Activated T-helper 1 cell treated with Interleukin-2 at 50 U/mL for 16 hours (primary cell): ENCODE results near the gene ABCA2.
A peak's percentile ranks its signal among the peaks of the same experiment; 100 is the strongest.

ENCODE experiments used
- DNase-seq: peaks from one replicate; pipeline ENCODE4 v3.0.0-alpha.2; 2020; ENCODE audit warnings: low read depth

Gene ABCA2

GRCh38 chr9:137027369-137028262 lies at the start of gene ABCA2:
ABCA2 (minus strand) TSS chr9:137028237; CDS start chr9:137028140, 97 bp downstream.
- DNase-seq = no peak

- DNase-seq = peak; percentile 19
Observed at GRCh38 chr9:137077010-137077747, 49.1 kb upstream of the ABCA2 start, which contains the start of gene UAP1L1. UAP1L1 (plus strand) TSS chr9:137077517; CDS start chr9:137077533, 16 bp downstream.

DNA sequence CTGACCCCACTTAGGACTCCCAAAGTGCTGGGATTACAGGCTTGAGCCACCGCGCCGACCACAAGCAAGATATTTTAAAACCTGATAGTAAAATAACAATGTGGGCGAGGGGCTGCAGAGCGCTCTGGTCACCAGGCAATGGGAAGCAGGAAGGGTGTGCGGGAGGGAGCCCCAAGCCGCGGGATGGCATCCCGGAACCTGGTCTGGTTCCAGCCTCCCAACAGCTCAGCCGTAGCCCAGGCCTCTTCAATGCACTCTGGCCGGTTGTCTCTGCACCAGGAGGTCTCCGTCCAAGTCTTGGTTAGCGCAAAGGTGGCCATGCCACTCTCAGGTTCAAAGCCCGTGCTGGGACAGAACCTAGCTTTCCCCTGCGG lies 48.6 kb upstream of the ABCA2 start:
- no peak for DNase-seq

- no peak for DNase-seq
Observed at GRCh38 chr9:137075275-137075775, 47.3 kb upstream of the ABCA2 start.

DNA sequence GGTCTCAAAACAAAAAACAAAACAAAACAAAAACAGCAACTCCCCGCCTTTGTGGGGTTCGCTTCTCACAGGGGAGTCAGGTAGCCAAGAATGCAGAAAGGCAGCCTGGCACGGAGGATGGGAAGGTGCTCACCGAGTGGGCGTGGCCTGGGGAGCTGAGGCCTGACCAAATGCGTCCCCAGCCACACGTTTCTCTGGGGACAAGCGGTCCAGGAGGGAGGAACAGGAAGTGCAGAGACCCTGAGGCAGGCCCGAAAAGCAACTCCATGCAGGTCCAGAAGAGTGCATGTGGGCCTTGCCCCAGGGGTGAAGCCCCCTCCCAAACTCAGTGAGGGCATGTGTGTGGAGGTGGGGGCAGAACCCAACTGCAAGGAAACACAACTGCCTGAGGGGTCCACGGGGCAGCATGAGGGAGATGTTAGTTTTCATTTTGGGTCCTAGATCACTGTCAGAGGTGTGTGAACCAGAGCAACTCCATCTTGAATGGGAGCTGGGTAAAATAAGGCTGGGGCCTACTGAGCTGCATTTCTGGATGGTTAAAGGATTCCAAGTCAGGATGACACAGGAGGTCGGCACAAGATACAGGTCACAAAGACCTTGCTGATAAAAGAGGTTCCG lies 46.7 kb upstream of the ABCA2 start:
- no peak for DNase-seq

DNA sequence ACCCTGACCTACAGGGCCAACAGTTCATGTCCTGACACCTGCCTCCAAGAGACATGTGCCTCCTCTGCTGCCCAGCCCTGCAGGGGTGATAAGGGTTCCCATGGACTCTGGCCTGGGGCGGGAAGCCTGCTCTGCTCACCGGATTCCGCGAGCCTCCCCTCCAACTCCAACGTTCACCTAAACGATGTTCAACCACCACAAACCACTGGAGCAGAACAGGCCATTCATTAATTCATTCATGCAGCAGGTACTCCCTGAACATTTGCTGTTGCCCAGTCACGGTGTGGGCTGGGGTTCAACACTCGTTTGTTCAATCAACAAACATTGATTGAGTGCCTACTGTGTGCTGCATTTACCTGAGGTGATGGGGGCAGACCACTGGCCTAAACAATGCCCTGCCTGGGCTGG lies 46.0 kb upstream of the ABCA2 start:
- DNase-seq = no peak

DNA sequence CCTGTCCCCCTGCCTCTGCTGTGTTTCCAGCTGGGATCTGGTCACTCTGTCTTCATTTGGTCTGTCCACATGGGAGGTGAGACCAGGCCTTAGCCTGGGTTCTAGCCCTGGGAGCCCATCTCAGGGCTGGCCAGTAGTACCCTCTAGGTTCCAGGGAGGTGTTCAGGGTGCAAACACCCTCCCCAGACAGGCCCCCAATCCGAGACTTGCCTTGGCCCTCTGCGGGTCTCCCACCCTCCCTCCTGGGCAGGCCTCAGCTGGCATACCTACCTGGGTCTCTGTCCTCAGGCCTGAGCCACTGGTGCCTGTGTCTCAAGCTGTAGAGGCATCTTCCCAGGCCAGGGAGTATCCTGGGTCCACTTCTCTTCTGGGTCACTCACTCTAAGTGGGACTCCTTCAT lies 43.2 kb upstream of the ABCA2 start:
- DNase-seq = no peak

- no peak for DNase-seq
Observed at GRCh38 chr9:137070906-137071275, 42.9 kb upstream of the ABCA2 start.

GRCh38 chr9:137070201-137070905 lies 42.3 kb upstream of the ABCA2 start, which contains the start of gene SAPCD2:
SAPCD2 (minus strand) TSS chr9:137070557; CDS start chr9:137070460, 97 bp downstream.
- DNase-seq = peak; percentile 74

GRCh38 chr9:137069508-137070091 lies 41.6 kb upstream of the ABCA2 start:
- DNase-seq = no peak

DNA sequence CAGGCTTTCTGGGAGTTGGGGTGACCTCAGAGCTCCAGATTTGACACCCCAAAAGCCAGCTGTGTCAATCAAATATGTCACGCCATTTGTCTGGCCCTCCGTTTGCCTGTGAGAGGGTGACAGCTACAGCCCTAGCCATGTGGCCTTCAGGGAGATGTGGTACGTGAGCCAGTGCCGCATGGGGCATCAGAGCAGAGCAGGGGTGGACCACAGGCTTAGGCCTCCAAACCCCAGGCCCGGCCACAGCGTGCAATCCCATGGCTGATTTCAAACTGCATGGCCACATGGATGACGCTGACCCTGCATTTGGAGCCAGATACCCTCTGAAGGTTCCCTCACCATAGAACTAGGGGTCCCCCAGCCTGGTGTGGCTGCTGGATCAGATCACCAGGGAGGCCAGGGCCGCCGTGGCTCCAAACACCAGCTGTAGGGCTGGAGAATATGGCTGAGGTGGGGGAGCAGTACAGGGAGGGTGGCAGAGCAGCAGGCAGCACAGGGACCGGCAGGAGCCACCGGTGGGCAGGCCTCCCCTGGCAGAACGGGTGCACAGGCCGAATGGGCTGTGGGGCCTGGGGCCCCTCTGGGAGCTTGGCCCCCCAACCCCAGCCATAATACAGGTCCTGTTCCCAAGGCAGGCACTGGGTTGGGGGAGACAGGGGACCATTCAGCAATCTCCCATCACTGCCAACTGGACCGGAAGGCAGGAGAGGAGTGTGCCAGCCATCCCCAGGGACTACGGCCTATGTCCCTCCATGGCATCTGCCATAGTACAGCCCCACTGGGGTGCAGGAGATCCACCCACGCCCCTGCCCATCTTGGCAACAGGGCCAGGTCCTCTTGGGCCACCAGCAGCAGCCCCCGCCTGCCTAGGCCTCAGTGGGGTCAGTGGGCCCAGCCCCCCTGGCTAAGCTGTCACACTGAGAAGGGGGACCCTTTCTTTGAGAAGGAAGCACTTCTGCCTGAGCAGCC lies 40.8 kb upstream of the ABCA2 start:
- no peak for DNase-seq

DNA sequence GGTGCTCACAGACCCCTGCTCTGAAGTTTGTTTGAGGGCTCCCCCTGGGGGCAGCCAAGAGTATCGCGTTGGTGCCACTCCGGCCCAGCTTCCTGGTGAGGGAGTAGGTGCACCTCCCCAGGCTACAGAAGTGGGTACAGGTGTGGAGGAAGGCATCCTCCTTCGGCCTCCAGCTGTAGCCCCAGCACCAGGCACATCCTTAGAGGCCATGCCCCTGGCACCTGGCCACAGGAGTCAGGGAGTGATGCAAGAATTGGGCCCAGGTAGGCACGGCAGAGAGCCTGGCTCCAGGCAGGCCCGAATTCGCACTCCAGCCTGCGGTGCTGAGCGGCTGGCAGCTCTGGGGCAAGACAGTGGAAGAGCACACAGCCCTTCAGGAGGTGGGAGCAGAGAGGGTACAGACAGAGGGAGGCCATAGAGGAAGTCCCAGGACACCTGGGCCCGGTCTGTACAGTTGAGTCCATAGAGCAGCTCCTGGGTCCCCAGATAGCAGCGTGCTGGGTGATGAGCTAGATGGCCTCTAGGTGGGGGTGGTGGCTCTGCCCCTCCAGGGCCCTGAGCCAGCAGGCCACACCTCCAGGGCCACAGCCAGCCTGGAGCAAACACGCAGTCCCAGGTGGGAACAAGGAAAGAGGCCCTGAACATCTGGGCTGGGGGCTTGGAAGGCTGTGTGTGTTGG lies 40.0 kb upstream of the ABCA2 start:
- DNase-seq = peak; percentile 71

DNA sequence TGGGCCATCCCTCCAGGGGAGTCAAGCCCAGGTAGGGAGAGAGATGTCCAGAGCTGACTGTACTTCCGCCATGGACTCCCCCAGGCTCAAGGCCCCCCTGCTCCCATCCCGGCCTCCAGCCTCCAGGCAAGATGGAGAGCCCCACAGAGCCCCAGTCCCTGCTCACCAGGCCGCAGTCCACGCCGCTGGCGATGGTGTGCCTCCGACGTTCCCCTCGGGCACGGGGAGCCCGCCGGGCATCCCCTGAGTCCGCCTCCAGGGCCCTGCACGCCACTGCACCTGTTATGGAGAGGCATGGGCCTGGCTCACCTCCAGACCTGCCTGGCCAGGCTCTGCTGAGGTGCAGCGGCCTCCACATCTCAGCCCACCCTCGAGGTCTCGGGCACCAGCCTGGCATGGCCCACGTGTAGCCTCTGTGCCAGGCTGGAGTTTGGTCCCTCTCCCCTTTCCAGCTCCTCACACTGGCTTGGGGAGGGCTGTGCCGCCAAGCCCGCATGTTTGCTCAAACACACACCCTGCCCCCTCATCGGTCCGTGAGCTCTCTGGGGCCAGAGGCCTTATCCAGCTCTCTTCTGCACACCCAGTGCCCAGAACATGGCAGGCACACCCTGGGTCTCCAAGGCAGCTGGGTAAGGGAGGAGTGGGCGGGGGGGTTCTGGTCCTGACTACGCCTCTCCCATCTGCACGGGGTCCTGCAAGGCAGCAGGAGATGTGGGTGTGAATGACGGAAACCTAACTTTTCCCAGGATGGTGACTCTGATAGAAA lies 38.2 kb upstream of the ABCA2 start:
- no peak for DNase-seq

DNA sequence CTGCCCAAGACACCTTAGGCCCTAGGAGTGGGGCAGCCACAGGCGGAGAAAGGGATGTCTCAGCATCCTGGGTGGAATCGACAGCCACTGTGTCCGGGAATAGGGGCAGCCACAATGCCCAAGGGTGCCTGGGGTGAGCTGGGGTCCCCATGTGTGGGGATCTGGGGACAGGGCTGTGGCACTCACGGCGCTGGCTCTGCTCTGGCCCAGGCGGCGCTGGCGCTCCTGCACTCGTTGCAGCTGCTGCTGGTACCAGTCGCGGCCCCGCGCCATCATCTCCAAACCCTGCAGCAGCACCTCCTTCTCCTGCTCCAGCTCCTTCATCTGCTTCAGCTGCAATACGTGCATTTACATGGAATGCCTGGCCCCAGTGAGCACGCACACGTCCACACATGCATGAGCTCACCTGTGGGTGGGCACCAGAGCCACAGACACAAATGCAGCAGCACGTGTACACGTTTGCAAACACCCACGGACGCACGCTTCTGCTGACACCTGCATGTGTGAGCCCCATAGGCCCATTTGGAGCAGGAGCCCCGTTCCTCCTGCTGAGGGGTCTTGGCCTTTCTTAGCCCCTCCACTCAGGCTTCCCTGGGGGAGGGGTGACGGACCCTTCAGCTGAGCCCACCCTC lies 37.4 kb upstream of the ABCA2 start:
- no peak for DNase-seq

GRCh38 chr9:137064880-137065164 lies 36.8 kb upstream of the ABCA2 start:
- no peak for DNase-seq

DNA sequence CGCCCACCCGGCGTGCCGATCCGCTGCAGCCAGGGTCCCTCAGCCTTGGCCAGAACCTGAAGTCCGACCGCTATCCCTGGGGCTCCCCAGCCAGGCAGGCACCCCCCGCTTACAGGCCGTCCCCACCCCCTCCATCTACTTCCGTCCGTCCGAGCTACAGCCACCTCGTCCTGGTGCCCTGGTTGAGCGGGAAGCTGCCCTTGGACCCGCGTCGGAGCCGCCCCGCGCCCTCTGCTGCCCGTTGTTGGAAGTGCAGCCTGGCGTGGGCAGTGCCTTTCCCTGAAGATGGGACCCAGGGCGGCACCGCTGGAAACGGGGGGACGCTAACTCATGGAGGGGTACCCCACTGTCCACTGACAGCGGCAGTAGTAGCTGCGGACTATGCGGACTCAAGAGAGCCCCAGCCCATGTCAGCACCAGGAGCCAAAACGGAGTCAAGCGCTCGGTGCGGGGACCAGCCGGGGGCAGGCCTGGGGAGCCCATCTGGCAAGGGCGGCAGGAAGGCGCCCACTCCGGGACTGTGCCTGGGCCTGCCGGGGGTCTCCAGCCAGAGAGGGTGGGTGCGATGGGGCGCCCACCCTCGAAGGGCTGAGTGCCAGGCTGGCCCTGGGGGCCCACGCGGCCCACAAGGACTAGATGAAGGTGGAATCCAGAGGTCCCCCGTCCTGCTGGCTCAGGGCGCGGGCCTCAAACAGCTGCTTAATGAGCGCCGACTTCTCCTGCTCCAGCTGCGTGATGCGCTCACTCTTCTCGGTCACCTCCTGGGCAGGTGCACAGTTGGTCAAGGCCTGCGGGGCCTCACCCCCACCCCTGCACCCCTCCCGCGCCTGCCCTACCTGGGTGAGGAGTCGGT lies 36.2 kb upstream of the ABCA2 start:
- peak; percentile 43 for DNase-seq

- no peak for DNase-seq
Observed at GRCh38 chr9:137063311-137064026, 35.4 kb upstream of the ABCA2 start.
